ENCODE results near the gene LDB3.

The LDB3 gene

GRCh38 chr10:86705139-86705538, 36.8 kb downstream of the LDB3 start:
- no peak for DNase-seq (ENCODE audit: low read depth)
- H3K4me3 ChIP-seq (ENCODE audit: low read length), result no peak overlapping the region
- TF ChIP-seq, protein P1, sequence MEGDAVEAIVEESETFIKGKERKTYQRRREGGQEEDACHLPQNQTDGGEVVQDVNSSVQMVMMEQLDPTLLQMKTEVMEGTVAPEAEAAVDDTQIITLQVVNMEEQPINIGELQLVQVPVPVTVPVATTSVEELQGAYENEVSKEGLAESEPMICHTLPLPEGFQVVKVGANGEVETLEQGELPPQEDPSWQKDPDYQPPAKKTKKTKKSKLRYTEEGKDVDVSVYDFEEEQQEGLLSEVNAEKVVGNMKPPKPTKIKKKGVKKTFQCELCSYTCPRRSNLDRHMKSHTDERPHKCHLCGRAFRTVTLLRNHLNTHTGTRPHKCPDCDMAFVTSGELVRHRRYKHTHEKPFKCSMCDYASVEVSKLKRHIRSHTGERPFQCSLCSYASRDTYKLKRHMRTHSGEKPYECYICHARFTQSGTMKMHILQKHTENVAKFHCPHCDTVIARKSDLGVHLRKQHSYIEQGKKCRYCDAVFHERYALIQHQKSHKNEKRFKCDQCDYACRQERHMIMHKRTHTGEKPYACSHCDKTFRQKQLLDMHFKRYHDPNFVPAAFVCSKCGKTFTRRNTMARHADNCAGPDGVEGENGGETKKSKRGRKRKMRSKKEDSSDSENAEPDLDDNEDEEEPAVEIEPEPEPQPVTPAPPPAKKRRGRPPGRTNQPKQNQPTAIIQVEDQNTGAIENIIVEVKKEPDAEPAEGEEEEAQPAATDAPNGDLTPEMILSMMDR (IDR thresholded peaks at IDR 0.05; ENCODE audit: insufficient read depth, low read depth, low read length, missing control alignments), result no peak

- DNase-seq (ENCODE audit: low read depth), result no peak
- no peak overlapping the region for H3K4me3 ChIP-seq (ENCODE audit: low read length)
- TF ChIP-seq, protein P1 (IDR thresholded peaks at IDR 0.05; ENCODE audit: insufficient read depth, low read depth, low read length, missing control alignments), result no peak
Observed at GRCh38 chr10:86705905-86706304, 37.6 kb downstream of the LDB3 start.

DNA sequence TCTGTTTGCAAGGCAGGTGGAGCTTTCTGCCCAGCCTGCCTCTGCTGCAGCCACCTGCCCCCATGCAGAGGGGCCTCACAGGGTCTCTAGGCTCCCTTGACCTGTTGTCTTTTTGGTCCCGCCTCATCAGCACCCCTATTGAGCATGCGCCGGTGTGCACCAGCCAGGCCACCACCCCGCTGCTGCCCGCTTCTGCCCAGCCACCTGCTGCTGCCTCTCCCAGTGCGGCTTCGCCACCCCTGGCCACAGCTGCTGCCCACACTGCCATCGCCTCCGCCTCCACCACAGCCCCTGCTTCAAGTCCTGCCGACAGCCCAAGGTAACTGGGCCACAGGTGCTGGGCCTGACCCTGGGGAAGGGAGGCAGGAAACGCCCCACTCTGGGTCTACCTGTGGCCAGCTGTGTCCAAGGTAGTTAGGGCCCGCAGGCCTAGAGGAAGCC, 38.1 kb downstream of the LDB3 start:
- no peak for DNase-seq (ENCODE audit: low read depth)
- no peak overlapping the region for H3K4me3 ChIP-seq (ENCODE audit: low read length)
- TF ChIP-seq, protein P1 (IDR thresholded peaks at IDR 0.05; ENCODE audit: insufficient read depth, low read depth, low read length, missing control alignments), result no peak

DNA sequence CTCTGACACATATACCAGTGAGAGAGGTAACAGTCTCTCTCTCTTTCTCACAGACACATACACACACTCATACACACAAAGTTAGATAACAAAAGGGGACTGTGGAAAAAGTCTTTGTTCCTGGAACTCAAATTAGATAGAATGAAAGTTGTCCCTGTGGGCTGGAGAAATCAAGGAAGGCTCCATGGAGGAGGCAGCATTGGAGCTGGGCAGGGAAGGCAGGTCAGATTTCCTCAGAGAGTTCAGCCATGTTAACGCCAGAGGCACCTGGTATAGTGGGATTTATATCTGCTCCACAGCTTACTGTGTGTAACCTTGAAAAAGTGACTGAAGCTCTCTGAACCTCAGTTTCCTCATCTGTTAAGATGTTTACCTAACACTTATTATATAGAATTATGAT, 38.7 kb downstream of the LDB3 start:
- no peak overlapping the region for H3K4me3 ChIP-seq (ENCODE audit: low read length)
- TF ChIP-seq, protein P1 (IDR thresholded peaks at IDR 0.05; ENCODE audit: insufficient read depth, low read depth, low read length, missing control alignments), result no peak
- DNase-seq (ENCODE audit: low read depth), result no peak

- H3K4me3 ChIP-seq (ENCODE audit: low read length), result no peak overlapping the region
- DNase-seq (ENCODE audit: low read depth), result no peak
- TF ChIP-seq, protein P1 (IDR thresholded peaks at IDR 0.05; ENCODE audit: insufficient read depth, low read depth, low read length, missing control alignments), result no peak
Observed at GRCh38 chr10:86707505-86707904, 39.2 kb downstream of the LDB3 start.

DNA sequence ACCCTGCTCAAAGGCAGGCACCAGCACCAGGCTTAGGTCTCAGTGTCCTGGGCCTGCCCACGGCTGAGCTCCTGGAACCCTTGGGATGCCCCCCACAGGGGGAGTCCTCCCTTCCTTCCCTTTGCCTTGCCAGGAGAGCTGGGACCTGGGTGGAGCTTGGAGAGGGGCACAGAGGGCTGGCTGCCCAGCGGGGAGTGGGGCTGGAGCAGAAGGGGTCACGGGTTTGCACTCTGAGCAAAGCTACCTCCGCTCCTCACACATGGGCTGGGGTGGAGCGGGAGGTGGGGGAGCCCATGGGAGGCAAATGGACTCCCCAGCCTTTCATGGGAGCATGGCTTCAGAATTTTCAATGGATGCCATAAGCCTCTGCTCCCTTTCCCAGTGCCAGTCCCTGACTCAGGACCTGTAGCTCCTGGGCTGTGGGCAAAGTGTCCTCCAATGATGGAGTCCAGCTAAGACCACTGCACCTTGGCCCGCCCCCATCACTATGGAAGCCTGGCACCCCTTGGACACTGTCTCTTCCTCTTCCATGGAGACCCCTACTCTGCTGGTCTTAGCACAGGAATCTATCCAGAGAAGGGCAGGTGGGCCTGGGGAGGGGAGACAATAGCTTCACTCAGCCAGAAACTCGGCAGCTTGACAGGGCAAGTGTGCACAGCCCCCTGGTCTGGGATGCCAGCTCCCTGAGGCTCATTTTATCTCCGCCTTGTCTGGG, 39.9 kb downstream of the LDB3 start:
- no peak for DNase-seq (ENCODE audit: low read depth)
- H3K4me3 ChIP-seq (ENCODE audit: low read length), result no peak overlapping the region
- TF ChIP-seq, protein P1 (IDR thresholded peaks at IDR 0.05; ENCODE audit: insufficient read depth, low read depth, low read length, missing control alignments), result no peak
